HS-27A (cell line): ENCODE results near the gene KRT24.

ENCODE experiments used
- DNase-seq: peaks from one replicate; pipeline ENCODE4 v3.0.0-alpha.2; 2012; ENCODE audit warnings: low read depth, missing footprints

KRT24 gene

DNA sequence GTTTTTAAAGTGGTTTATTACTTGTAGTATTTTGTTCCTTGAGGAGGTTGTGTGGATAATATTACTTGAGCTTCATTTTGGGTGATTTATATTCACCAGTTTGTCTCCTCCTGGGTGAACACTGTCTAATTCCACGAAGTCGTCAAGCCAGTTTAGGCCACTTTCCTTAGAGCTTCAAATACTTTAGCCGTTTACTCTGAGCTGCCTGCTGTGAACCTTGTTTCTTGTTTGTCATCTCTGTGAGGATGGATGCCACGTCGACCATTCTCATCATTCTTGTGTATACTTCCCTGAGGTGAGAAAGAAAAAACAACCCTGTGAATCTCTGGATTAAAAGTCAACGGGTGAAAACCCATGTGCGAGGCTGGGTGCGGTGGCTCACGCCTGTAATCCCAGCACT lies 9.0 kb downstream of the KRT24 start:
- DNase-seq: no peak

- no peak for DNase-seq
Measured at GRCh38 chr17:40687106-40687505, 16.4 kb downstream of the KRT24 start.

- DNase-seq: no peak
Measured at GRCh38 chr17:40686192-40686591, 17.4 kb downstream of the KRT24 start.

- no peak for DNase-seq
Measured at GRCh38 chr17:40680998-40681397, 22.6 kb downstream of the KRT24 start.

GRCh38 chr17:40679523-40679907 lies 24.0 kb downstream of the KRT24 start:
- no peak for DNase-seq

GRCh38 chr17:40678902-40679522 lies 24.5 kb downstream of the KRT24 start:
- DNase-seq: no peak

DNA sequence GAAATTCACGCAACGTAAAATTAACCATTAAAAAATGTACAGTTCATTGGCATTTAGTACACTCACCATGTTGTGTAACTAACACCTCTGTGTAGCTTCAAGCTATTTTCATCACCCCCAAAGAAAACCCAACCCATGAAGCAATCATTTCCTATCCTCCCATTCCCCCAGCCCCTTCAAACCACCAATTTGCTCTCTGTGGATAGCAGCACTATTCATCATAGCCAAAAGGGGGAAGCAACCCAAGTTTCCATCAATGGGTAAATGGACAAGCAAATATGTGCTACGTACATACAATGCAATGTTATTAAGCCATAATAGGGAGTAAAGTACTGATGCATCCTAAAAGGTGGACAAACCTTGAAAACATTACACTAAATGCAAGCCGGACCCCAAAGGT lies 27.6 kb downstream of the KRT24 start:
- DNase-seq: no peak

DNA sequence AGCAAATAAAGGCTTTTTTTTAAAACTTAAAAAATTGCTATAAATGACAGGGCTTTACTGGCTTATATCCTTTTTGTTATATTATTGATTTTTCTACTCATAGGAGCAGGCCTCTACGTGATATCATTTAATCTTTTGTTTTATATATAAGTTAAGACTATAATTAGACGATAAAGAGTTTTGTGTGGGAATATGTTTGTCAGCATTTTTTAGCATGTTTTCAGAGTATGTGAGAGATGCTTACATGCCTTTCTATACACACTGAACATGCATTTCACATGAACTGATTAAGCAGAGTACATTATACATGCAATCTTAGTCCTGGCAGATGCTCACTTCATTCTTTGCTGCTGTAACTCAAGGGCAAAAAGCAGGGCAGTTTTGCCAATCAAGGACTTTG lies 30.9 kb downstream of the KRT24 start:
- no peak for DNase-seq

- no peak for DNase-seq
Measured at GRCh38 chr17:40671282-40671681, 32.3 kb downstream of the KRT24 start.

GRCh38 chr17:40666331-40666730 lies 37.2 kb downstream of the KRT24 start:
- no peak for DNase-seq

DNA sequence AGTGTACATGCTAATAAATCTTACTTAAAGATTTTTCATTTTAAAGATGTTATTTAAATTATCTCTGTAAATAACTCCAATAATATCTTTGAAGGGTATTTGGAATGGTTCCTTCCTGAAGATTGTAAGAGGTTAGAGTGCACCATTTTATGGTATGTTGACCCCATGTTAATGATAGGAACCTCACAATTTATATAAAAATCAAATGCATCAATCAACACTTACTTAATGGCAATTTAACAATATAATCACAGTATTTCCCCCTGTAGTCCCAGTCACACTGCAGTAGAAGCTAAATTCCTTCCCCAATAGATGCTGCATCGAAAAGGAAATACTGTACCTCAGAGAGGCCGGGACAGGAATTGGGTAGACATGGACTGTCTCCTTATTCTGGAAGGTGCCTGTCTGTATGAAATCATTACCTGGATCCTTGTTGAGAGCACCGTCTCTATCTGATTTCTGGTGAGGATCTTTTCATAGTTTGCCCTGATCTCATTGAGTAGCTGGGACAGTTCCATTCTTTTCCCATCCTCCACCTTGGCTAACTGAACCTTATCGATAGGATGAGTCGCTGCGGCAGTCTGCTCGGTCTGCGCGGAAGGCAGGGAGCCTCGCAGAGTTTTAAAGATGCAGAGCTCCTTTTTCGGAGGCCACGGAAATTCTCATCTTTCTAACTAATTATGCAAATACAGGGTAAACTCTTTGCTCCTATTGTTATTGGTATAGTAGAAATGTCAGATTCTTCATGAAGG lies 38.8 kb downstream of the KRT24 start, which contains the start of gene KRT222:
Gene KRT222, minus strand, starts transcription at position 596 of the 752 bp plus-strand sequence. Its CDS starts 78 bp downstream, at position 518.
- no peak for DNase-seq

GRCh38 chr17:40663252-40663651 lies 40.3 kb downstream of the KRT24 start:
- no peak for DNase-seq

GRCh38 chr17:40659911-40660310 lies 43.6 kb downstream of the KRT24 start:
- DNase-seq: no peak

- no peak for DNase-seq
Measured at GRCh38 chr17:40658396-40658795, 45.2 kb downstream of the KRT24 start.

DNA sequence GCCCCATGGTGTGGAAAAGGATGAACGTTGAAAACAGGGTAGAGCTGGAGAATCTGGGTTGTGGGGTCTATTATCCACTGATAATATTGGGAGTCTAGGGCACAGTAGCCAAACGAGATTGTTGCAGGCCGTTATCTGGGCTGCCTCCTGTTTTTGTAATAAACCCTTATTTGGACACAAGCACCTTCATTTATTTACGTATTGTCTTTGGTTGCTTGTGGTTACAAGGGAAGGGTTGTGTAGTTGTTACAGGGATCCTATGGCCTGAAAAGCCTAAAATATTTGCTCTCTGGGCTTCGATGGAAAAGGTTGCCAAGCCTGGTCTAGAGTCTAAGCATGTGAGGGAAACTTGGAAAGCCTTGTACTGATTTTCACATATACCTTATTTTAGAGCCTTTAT lies 51.6 kb downstream of the KRT24 start:
- DNase-seq: no peak

DNA sequence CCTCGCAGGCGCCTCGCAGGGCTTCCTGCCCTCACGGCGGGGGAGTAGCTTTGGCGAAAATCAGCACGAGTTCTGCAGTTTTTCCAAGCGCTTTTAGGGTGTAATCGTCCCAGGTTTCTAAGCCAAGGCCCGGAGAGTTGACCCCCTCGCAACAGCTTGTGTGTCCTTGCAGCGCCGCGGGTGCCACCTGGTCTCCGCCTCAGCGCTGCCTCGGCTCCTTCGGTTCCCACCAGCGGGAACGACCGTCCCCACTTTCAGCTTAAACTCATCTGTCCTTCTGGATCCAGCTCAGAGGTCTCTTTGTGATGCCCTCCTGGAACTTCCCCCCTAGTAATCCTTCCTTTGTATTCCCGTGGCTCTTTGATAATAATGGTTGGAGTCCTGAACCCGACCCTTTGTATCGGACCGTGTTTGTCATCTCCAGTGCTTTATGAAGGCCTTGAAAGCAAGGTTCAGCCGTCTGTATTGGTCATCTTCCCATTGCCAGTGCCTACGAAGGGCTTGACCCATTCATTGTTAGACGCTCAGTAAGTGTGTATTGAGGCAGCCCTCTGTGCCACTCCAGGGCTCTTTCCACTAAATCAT lies 55.1 kb downstream of the KRT24 start:
- no peak for DNase-seq
